Activated CD4-positive, alpha-beta T cell treated with anti-CD3 and anti-CD28 coated beads for 1 hour (primary cell): ENCODE measurements around the gene RPAP3.
"Not testable (repeated sequence)": the region's sequence is repeated elsewhere in the genome, so short reads cannot be mapped to it uniquely, and the experiment has no call there.

Experiments
- DNase-seq: peaks from one replicate; pipeline ENCODE4 v3.0.0-alpha.2; 2020

The RPAP3 gene

DNA sequence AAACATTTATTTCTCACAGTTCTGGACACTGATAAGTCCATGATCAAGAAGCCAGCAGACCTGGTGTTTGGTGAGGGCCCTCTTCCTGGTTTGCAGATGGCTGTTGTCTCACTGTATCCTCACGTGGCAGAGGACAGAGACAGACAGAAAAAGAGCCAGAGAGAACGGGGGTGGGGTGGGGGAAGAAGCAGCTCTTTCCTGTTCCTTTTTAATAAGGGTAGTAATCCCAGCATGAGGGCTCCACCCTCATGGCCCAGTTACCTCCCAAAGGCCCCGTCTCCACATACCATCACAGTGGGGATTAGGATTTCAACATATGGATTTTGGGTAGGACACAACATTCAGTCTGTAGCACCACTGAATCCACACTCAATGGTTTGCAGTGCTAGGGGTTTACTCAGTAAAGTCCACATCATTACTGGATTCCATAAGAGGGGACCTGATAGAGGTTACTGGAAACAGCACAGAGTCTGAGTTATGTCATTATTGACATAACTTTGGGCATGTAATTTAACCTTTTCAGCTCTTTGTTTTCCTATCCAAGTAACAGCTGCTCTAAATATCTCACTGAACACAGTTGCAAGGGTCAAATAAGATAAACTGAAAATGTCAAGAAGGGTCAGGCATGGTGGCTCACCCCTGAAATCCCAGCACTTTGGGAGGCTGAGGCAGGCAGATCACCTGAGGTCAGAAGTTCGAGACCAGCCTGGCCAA is 53.2 kb downstream of the RPAP3 start:
- no peak for DNase-seq

DNA sequence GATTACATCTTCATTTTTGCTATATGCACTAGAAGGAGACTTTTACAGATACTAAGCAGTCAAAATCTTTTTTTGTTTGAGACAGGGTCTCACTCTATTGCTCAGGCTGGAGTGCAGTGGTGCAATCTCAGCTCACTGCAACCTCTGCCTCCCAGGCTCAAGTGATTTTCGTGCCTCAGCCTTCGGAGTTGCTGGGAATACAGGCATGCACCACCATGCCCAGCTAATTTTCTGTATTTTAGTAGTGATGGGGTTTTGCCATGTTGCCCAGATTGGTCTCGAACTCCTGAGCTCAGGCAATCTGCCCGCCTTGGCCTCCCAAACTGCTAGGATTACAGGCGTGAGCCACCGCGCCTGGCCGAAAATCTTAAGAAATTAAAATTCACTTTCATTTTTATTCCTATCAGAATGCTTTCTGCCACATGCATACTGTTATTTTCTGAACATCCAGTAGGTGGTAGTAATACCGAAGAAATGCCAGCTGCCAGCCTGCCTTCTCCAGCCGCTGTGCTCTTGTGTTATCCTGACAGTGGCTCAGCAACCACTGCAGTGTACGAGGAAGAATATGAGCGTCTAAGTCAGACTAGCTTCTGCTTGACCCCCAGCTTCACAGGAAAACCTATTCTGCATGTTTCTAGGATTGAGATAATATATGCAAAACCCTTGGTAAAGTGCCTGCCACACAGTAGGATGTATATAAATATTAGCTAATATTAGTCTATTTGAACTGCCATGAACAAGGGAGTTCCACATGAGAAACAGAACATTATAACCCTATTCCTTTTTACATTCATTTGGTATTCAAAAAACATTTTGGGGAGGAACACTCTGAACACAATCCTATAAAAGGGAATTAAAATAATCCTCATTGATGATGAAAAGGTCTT is 54.2 kb downstream of the RPAP3 start:
- peak; percentile 21 for DNase-seq

DNA sequence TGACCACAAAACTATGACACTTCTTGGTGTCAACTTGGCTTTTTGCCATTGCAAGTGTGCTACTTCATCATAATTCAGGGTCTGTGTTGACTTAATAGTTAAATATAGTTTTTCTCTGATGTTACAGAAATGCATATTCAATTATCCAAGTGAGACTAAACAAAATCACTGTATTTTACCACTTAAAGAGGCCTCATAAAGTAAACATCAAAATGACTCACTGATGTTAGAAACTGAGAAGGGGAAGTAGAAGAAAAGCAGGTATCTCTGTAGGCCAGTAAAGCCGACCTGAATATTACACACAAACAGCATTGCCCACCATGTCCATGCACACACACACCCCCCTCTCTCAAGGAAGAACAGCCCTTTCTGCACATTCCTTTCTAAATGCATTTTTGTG is 55.4 kb downstream of the RPAP3 start:
- no peak for DNase-seq

GRCh38 chr12:47649381-47649780 is 56.4 kb downstream of the RPAP3 start:
- no peak for DNase-seq

- no peak for DNase-seq
Observed at GRCh38 chr12:47648056-47648579, 57.7 kb downstream of the RPAP3 start.

DNA sequence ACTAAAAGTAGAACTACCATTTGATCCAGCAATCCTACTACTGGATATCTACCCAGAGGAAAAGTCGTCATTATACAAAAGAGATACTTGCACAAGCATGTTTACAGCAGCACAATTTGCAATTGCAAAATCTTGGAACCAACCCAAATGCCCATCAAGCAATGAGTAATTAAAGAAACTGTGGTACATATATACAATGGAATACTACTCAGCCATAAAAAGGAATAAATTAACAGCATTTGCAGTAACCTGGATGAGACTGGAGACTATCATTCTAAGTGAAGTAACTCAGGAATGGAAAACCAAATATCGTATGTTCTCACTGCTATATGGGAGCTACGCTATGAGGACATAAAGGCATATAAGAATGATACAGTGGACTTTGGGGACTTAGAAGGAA is 63.5 kb downstream of the RPAP3 start:
- DNase-seq: not testable (repeated sequence)

DNA sequence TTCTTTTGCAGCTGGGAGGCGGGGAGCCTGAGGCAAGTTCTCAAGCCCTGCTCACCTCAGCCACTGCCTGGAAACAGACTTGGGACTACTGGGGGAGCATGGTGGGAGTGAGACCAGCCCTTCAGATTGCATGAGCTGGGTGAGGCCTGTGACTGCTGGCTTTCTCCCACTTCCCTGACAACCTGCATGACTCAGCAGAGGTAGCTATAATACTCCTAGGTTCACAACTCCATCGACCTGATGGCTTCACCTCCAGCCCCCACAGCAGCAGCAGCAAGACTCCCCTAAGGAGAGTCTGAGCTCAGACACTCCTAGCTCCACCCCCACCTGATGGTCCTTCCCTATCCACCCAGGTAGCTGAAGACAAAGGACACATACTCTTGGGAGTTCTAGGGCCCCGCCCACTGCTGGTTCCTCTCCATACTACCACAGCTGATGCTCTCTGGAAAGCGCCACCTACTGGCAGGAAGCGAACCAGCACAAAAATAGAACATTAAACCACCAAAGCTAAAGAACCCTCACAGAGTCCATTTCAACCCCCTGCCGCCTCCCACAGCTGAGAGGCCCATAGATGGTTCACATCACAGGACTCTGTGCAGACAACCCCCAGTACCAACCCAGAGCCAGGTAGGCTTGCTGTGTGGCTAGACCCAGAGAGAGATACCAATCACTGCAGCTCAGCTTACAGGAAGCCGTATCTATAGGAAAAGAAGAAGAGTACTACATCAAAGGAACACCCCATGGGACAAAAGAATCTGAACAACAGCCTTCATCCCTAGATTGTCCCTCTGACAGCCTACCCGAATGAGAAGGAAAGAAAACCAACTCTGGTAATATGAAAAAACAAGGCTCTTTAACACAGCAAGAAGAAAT is 68.7 kb downstream of the RPAP3 start:
- DNase-seq: no peak

GRCh38 chr12:47635770-47636169 is 70.1 kb downstream of the RPAP3 start:
- DNase-seq: not testable (repeated sequence)

DNA sequence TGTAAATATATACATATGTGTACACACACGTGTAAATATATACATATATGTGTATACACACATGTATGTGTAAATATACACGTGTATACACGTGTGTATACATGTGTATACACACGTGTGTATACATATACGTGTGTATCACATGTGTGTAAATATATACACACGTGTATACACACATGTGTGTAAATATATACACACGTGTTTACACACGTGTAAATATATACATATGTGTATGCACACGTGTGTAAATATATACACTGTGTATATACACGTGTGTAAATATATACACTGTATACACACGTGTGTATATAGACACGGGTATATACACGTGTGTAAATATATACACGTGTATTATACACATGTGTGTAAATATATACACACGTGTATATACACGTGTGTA is 71.7 kb downstream of the RPAP3 start:
- DNase-seq: no peak

DNA sequence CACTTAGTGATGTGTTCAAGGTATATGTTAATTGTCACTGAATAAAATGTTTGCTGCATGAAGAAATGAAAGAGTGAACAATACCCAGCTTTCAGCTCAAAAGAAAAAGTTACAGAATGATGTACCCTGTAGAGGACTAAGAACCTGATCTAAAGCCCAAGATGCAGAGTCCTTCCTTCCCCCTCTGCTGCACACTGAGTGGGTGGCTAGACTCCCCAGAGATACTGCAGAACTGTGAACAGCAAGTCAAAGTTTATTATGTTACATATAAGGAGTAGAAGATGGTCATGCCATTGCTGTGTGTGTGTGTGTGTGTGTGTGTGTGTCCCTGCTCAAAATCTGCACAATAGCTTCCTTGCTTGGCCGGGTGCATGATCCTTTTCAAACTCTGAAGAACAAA is 83.9 kb downstream of the RPAP3 start:
- DNase-seq: no peak

GRCh38 chr12:47617476-47617875 is 88.4 kb downstream of the RPAP3 start:
- no peak for DNase-seq

GRCh38 chr12:47616440-47616839 is 89.4 kb downstream of the RPAP3 start:
- DNase-seq: no peak

GRCh38 chr12:47615711-47616110 is 90.1 kb downstream of the RPAP3 start:
- DNase-seq: no peak

- DNase-seq: no peak
Observed at GRCh38 chr12:47614521-47614920, 91.3 kb downstream of the RPAP3 start.

DNA sequence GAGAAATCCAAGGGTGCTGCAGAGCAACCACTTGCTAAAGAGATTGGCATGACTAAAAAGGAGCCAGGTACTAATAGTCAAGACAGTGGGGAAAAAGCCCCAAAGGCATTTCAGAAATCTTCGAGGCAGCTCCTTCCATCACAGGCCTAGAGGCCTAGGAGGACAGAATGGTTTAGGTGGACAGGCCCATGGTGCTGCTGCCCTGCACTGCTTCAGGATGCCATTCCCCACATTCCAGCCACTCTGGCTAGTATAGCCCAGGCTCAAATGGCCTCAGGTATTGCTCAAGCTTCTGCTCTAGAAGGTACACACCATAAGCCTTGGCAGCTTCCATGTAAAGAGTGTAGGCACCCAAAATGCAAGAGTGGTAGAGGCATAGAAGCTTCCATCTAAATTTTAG is 92.9 kb downstream of the RPAP3 start:
- DNase-seq: no peak

GRCh38 chr12:47611906-47612305 is 93.9 kb downstream of the RPAP3 start:
- no peak for DNase-seq
